ENCODE results near the gene CORIN. TPM values are rescaled to one million over a fixed set of nuclear protein-coding genes. Genes with fewer than 3 reads are reported as not detected.

The CORIN gene
- total RNA-seq, 1 donor from 2014 or later: 0.51 TPM

DNA sequence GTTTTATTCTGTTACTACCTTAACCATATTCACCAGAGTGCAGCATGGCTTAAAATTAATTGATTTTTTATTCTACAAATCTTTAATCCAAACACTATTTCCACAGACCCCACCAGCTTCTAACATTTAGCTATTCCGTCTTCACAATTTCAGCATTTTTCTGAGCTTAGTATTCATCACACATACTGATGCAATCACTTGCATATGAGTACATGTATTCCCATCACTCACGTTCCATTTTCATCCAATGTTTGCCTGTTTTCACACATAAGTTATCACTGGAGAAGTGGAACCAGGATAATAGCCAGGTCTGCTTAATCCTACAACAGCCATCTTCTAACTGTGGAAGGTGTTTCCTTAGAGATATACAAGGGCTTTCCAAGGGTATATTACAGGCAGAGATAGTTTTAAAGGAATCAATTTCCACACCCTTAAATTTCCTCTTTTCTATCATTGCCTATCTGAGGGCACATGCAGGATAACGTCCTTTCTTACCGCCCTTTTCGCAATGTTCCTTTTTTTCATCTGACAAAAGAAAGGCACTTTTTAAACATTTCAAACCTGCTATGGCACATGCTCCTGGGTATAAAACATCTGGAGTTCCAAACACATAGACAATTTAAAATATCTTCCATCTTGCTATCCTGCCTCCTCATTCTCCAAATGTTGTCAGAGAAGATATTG, 115.8 kb downstream of the CORIN start:
- no peaks in the 10 kb centered on the region for H3K27me3 Mint-ChIP-seq (ENCODE audit: unreplicated experiment)
- no peaks in the 10 kb centered on the region for H3K36me3 Mint-ChIP-seq (ENCODE audit: low read depth, unreplicated experiment)
- peaks cover 8% of the 10 kb centered on the region for H3K4me1 Mint-ChIP-seq (ENCODE audit: unreplicated experiment)
- H3K9me3 Mint-ChIP-seq (ENCODE audit: unreplicated experiment): no peaks in the 10 kb centered on the region
- H3K4me3 Mint-ChIP-seq (ENCODE audit: unreplicated experiment): no peak overlapping the region
- DNase-seq (ENCODE audit: low spot score): no peak
- TF ChIP-seq, protein P1, sequence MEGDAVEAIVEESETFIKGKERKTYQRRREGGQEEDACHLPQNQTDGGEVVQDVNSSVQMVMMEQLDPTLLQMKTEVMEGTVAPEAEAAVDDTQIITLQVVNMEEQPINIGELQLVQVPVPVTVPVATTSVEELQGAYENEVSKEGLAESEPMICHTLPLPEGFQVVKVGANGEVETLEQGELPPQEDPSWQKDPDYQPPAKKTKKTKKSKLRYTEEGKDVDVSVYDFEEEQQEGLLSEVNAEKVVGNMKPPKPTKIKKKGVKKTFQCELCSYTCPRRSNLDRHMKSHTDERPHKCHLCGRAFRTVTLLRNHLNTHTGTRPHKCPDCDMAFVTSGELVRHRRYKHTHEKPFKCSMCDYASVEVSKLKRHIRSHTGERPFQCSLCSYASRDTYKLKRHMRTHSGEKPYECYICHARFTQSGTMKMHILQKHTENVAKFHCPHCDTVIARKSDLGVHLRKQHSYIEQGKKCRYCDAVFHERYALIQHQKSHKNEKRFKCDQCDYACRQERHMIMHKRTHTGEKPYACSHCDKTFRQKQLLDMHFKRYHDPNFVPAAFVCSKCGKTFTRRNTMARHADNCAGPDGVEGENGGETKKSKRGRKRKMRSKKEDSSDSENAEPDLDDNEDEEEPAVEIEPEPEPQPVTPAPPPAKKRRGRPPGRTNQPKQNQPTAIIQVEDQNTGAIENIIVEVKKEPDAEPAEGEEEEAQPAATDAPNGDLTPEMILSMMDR (IDR thresholded peaks at IDR 0.05; ENCODE audit: unreplicated experiment): no peak
- H3K27ac Mint-ChIP-seq (ENCODE audit: unreplicated experiment): no peak overlapping the region

DNA sequence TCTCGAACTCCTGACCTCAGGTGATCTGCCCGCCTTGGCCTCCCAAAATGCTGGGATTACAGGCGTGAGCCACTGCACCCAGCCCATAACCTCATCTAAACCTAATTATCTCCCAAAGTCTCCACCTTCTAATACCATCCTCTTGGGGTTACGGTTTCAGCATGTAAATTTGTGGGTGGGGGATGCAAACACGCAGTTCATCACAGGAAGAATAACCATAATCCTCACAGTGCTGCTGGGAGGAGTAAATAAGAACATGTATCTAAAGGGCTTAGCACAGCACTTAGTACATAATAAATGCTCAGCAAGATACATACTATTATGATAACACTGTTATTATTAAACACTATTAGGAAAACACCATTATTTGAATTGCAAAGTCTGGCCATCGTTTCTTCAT, 116.4 kb downstream of the CORIN start:
- Mint-ChIP-seq H3K4me3 (ENCODE audit: unreplicated experiment) (no peak overlapping the region), H3K27me3 (ENCODE audit: unreplicated experiment) (no peaks in the 10 kb centered on the region), H3K27ac (ENCODE audit: unreplicated experiment) (no peak overlapping the region), H3K36me3 (ENCODE audit: low read depth, unreplicated experiment) (no peaks in the 10 kb centered on the region), H3K9me3 (ENCODE audit: unreplicated experiment) (no peaks in the 10 kb centered on the region), H3K4me1 (ENCODE audit: unreplicated experiment) (peaks cover 8% of the 10 kb centered on the region)
- no peak for DNase-seq (ENCODE audit: low spot score)
- TF ChIP-seq, protein P1 (IDR thresholded peaks at IDR 0.05; ENCODE audit: unreplicated experiment): no peak

DNA sequence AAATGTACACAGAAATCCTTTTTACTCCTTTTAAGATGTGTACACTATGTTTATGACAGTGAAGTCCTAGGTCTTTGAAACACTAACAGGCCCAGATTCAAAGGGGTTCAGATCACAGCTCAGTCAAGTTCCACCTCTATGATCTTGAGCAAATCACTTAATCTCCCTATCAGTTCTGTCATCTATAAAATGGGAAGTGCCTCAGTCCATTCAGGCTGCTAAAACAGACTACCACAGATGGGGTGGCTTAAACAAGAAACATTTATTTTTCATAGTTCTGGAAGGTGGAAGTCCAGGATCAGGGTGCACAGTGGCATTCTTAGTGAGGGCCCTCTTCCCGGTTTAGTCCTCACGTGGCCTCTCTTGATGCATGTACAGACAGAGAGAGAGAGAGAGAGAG, 117.1 kb downstream of the CORIN start:
- Mint-ChIP-seq H3K36me3 (ENCODE audit: low read depth, unreplicated experiment) (no peaks in the 10 kb centered on the region), H3K4me1 (ENCODE audit: unreplicated experiment) (peaks cover 8% of the 10 kb centered on the region), H3K9me3 (ENCODE audit: unreplicated experiment) (no peaks in the 10 kb centered on the region), H3K27ac (ENCODE audit: unreplicated experiment) (no peak overlapping the region), H3K27me3 (ENCODE audit: unreplicated experiment) (no peaks in the 10 kb centered on the region), H3K4me3 (ENCODE audit: unreplicated experiment) (no peak overlapping the region)
- no peak for DNase-seq (ENCODE audit: low spot score)
- TF ChIP-seq, protein P1 (IDR thresholded peaks at IDR 0.05; ENCODE audit: unreplicated experiment): no peak

- H3K4me3 Mint-ChIP-seq (ENCODE audit: unreplicated experiment): no peak overlapping the region
- no peak for DNase-seq (ENCODE audit: low spot score)
- no peak overlapping the region for H3K27ac Mint-ChIP-seq (ENCODE audit: unreplicated experiment)
- peaks cover 8% of the 10 kb centered on the region for H3K4me1 Mint-ChIP-seq (ENCODE audit: unreplicated experiment)
- no peaks in the 10 kb centered on the region for H3K36me3 Mint-ChIP-seq (ENCODE audit: low read depth, unreplicated experiment)
- no peaks in the 10 kb centered on the region for H3K9me3 Mint-ChIP-seq (ENCODE audit: unreplicated experiment)
- TF ChIP-seq, protein P1 (IDR thresholded peaks at IDR 0.05; ENCODE audit: unreplicated experiment): no peak
- no peaks in the 10 kb centered on the region for H3K27me3 Mint-ChIP-seq (ENCODE audit: unreplicated experiment)
Measured at GRCh38 chr4:47719576-47719975, 118.3 kb downstream of the CORIN start.

DNA sequence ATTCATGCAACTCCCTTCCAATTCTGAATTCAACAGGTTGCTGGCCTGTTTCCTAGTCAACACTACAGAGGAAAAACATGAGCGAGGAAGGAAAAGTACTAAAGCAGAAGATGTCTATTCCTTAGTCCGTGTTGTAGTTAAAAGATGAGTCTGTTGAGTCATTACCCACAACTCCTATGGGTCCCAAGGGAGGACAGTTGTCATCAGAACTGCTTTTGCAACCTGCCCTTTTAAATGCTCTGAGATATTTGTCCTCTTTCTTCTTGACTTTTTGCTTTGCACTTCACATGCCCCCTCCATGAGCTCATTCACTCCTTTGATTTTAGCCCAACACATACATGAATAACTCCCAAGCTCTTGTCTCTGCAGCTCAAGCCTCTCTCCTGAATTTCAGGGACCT, 119.2 kb downstream of the CORIN start:
- TF ChIP-seq, protein P1 (IDR thresholded peaks at IDR 0.05; ENCODE audit: unreplicated experiment): no peak
- Mint-ChIP-seq H3K9me3 (ENCODE audit: unreplicated experiment) (no peaks in the 10 kb centered on the region), H3K27me3 (ENCODE audit: unreplicated experiment) (no peaks in the 10 kb centered on the region), H3K36me3 (ENCODE audit: low read depth, unreplicated experiment) (no peaks in the 10 kb centered on the region), H3K27ac (ENCODE audit: unreplicated experiment) (no peak overlapping the region), H3K4me3 (ENCODE audit: unreplicated experiment) (no peak overlapping the region), H3K4me1 (ENCODE audit: unreplicated experiment) (peaks cover 8% of the 10 kb centered on the region)
- no peak for DNase-seq (ENCODE audit: low spot score)

Data from endothelial cell (in vitro differentiated cells).